Aorta (tissue), 5 donors: ENCODE data around the gene RASSF5. TPM values are rescaled to one million over a fixed set of nuclear protein-coding genes. Genes with fewer than 3 reads are reported as not detected.

Experiments used
- ATAC-seq: fragments of 200-7000 bp; cut with Tn5 transposase; one replicate; pipeline ENCODE4 v1.9.1; 2022; ENCODE audit warnings: moderate library complexity; ENCODE audit not compliant: low FRiP score
- DNase-seq, 2 donors: peaks; one replicate each; pipeline ENCODE4 v3.0.0-alpha.2; 2020
- H3K27ac ChIP-seq, 2 donors: one replicate each; pipeline ENCODE4 v1.5.1; 2013; ENCODE audit warnings: low read length in 2 of 2, mild to moderate bottlenecking in 2 of 2, moderate library complexity in 2 of 2, control low read depth in 1 of 2, inconsistent platforms in 1 of 2, low read depth in 1 of 2
- H3K27me3 ChIP-seq, 2 donors: one replicate each; pipeline ENCODE4 v1.6.1; 2013; ENCODE audit warnings: control low read depth in 1 of 2, low read length in 1 of 2, mild to moderate bottlenecking in 1 of 2, moderate library complexity in 1 of 2; ENCODE audit not compliant: insufficient read depth in 2 of 2, control insufficient read depth in 1 of 2
- H3K36me3 ChIP-seq, 2 donors: one replicate each; pipeline ENCODE4 v1.6.1; 2013; ENCODE audit warnings: control low read depth in 1 of 2, low read length in 1 of 2, mild to moderate bottlenecking in 1 of 2; ENCODE audit not compliant: insufficient read depth in 2 of 2, control insufficient read depth in 1 of 2
- H3K4me1 ChIP-seq, 2 donors: one replicate each; pipeline ENCODE4 v1.6.1; 2013; ENCODE audit warnings: low read length in 2 of 2, control low read depth in 1 of 2, mild to moderate bottlenecking in 1 of 2, moderate library complexity in 1 of 2; ENCODE audit not compliant: insufficient read depth in 2 of 2, control insufficient read depth in 1 of 2
- H3K4me3 ChIP-seq, 2 donors: one replicate each; pipeline ENCODE4 v1.5.1; 2013; ENCODE audit warnings: low read length in 2 of 2, control low read depth in 1 of 2, mild to moderate bottlenecking in 1 of 2
- H3K9me3 ChIP-seq: one replicate; pipeline ENCODE4 v1.6.1; 2013; ENCODE audit warnings: mild to moderate bottlenecking, low read length; ENCODE audit not compliant: control insufficient read depth
- WGBS, 2 donors: extraction: QIAGEN DNeasy Blood & Tissue Kit; methylation state at CpG; one replicate each; pipeline ENCODE4 v1.1.7; 2013; 5-methylcytosine and 5-hydroxymethylcytosine counted together
- intact Hi-C, 2 donors: fragments of 100-400 bp; cut with DNase I; formaldehyde crosslinking; loops; one replicate each; pipeline versions ENCODE4 v1.14.2 to v1.15.0; 2022
- polyA plus RNA-seq, 2 donors: library from polyadenylated mRNA; stranded (reverse); fragments of 200-250 nt; gene quantifications; one replicate each; pipeline ENCODE4 v1.2.3, GENCODE V29; 2013
- total RNA-seq, 2 donors: library from RNA; stranded (reverse); fragmentation: NEBNext Ultra II Directional; extraction: Animal tissue kit (Norgen Biotek cat#: 25700); gene quantifications; one replicate each; pipeline ENCODE4 v1.2.1, GENCODE V29; 2021
- donor health status: healthy with polysubstance abuse.
- donor health status: Bipolar disorder and iron deficiency.
- donor health status: DM: no; HTN: no; CAD: no.
- donor health status: DM: no; HTN: no; CAD: no.
- donor health status: DM: yes; HTN: yes; CAD: no.

RASSF5 gene
- total and polyA plus RNA-seq, 4 donors = 2.1 to 18.2 (median 9.9) TPM

- DNase-seq (no peak), ATAC-seq (no peak)
- H3K36me3 ChIP-seq = no peaks in the 10 kb centered on the region
- H3K27ac ChIP-seq = no peak overlapping the region
- H3K27me3 ChIP-seq = no peaks in the 10 kb centered on the region
- no peaks in the 10 kb centered on the region for H3K4me1 ChIP-seq
- H3K4me3 ChIP-seq = no peak overlapping the region
- intact Hi-C loops = no loop called here
- H3K9me3 ChIP-seq = no peaks in the 10 kb centered on the region
- 90 to 91% methylated on average over 2 of the region's 2 CpGs for WGBS, 2 donors
Measured at GRCh38 chr1:206472024-206472423, 35.3 kb upstream of the RASSF5 start.

- no peaks in the 10 kb centered on the region for H3K36me3 ChIP-seq
Measured at GRCh38 chr1:206472454-206472853, 34.9 kb upstream of the RASSF5 start.

GRCh38 chr1:206472886-206473285 is 34.4 kb upstream of the RASSF5 start:
- H3K4me3 ChIP-seq = no peak overlapping the region
- no peaks in the 10 kb centered on the region for H3K4me1 ChIP-seq
- intact Hi-C loops = no loop called here
- no peak for DNase-seq
- 52 to 76% methylated on average over 5 of the region's 5 CpGs for WGBS, 2 donors
- H3K9me3 ChIP-seq = no peaks in the 10 kb centered on the region
- H3K36me3 ChIP-seq = no peaks in the 10 kb centered on the region
- no peaks in the 10 kb centered on the region for H3K27me3 ChIP-seq
- no peak for ATAC-seq
- H3K27ac ChIP-seq = no peak overlapping the region

More at GRCh38 chr1:206472454-206472853, 34.9 kb upstream of the RASSF5 start:
- intact Hi-C loops = no loop called here
- DNase-seq (peak in 1 of 2 donors; percentile 70), ATAC-seq (no peak)
- WGBS, 2 donors = 57 to 64% methylated on average over 3 of the region's 3 CpGs
- no peaks in the 10 kb centered on the region for H3K27me3 ChIP-seq
- H3K4me3 ChIP-seq = no peak overlapping the region
- H3K27ac ChIP-seq = no peak overlapping the region
- H3K4me1 ChIP-seq = no peaks in the 10 kb centered on the region
- H3K9me3 ChIP-seq = no peaks in the 10 kb centered on the region

GRCh38 chr1:206476058-206476457 is 31.3 kb upstream of the RASSF5 start:
- Histone ChIP-seq H3K4me1 (no peaks in the 10 kb centered on the region), H3K27ac (no peak overlapping the region), H3K27me3 (no peaks in the 10 kb centered on the region), H3K36me3 (no peaks in the 10 kb centered on the region), H3K4me3 (no peak overlapping the region), H3K9me3 (no peaks in the 10 kb centered on the region)
- 93% methylated on average over 17 of the region's 17 CpGs for WGBS, 2 donors
- ATAC-seq = no peak
- intact Hi-C loops = loop anchor here (5.0 kb wide), 1 partner anchor 436 kb away; no protein-coding TSS in a partner anchor
- peak; percentile 44 to 52 for DNase-seq

GRCh38 chr1:206476591-206476990 is 30.7 kb upstream of the RASSF5 start:
- no peak for ATAC-seq
- no peak overlapping the region for H3K27ac ChIP-seq
- peak; percentile 34 to 62 for DNase-seq
- no peaks in the 10 kb centered on the region for H3K4me1 ChIP-seq
- WGBS, 2 donors = 94 to 95% methylated on average over 14 of the region's 14 CpGs
- H3K36me3 ChIP-seq = no peaks in the 10 kb centered on the region
- no peak overlapping the region for H3K4me3 ChIP-seq
- H3K27me3 ChIP-seq = no peaks in the 10 kb centered on the region
- intact Hi-C loops = loop anchor here (5.0 kb wide), 1 partner anchor 436 kb away; no protein-coding TSS in a partner anchor
- H3K9me3 ChIP-seq = no peaks in the 10 kb centered on the region

GRCh38 chr1:206477110-206477509 is 30.2 kb upstream of the RASSF5 start:
- DNase-seq (peak in 1 of 2 donors; percentile 36), ATAC-seq (no peak)
- Histone ChIP-seq H3K27me3 (no peaks in the 10 kb centered on the region), H3K9me3 (no peaks in the 10 kb centered on the region), H3K36me3 (no peaks in the 10 kb centered on the region), H3K27ac (no peak overlapping the region), H3K4me3 (no peak overlapping the region), H3K4me1 (no peaks in the 10 kb centered on the region)
- WGBS, 2 donors = 90 to 94% methylated on average over 5 of the region's 5 CpGs
- intact Hi-C loops = loop anchor here (5.0 kb wide), 1 partner anchor 435 kb away; no protein-coding TSS in a partner anchor

- ATAC-seq = no peak
- WGBS, 2 donors = 90 to 97% methylated on average over 20 to 21 of the region's 21 CpGs
Measured at GRCh38 chr1:206477581-206478380, 29.6 kb upstream of the RASSF5 start.

GRCh38 chr1:206478746-206479145 is 28.6 kb upstream of the RASSF5 start:
- 88 to 89% methylated on average over 11 of the region's 11 CpGs for WGBS, 2 donors
- ATAC-seq = no peak
- no peaks in the 10 kb centered on the region for H3K4me1 ChIP-seq
- no peaks in the 10 kb centered on the region for H3K9me3 ChIP-seq
- intact Hi-C loops = loop anchor here (5.0 kb wide), 1 partner anchor 434 kb away; no protein-coding TSS in a partner anchor
- no peaks in the 10 kb centered on the region for H3K36me3 ChIP-seq
- no peak overlapping the region for H3K4me3 ChIP-seq
- no peaks in the 10 kb centered on the region for H3K27me3 ChIP-seq
- peak in 1 of 2 donors; percentile 58 for DNase-seq
- no peak overlapping the region for H3K27ac ChIP-seq

More at GRCh38 chr1:206477581-206478380, 29.6 kb upstream of the RASSF5 start:
- Histone ChIP-seq H3K9me3 (no peaks in the 10 kb centered on the region), H3K27ac (no peak overlapping the region), H3K36me3 (no peaks in the 10 kb centered on the region), H3K4me3 (no peak overlapping the region), H3K27me3 (no peaks in the 10 kb centered on the region), H3K4me1 (no peaks in the 10 kb centered on the region)
- intact Hi-C loops = loop anchor here (5.0 kb wide), 1 partner anchor 435 kb away; no protein-coding TSS in a partner anchor
- DNase-seq = peak in 1 of 2 donors; percentile 66
